Fibroblast of mammary gland (primary cell): ENCODE results near the gene HPCAL1.

ENCODE experiments used
- DNase-seq: peaks from one replicate; pipeline ENCODE4 v3.0.0-alpha.2; 2010; ENCODE audit warnings: low read depth
- H3K4me3 ChIP-seq: 2 replicates; pipeline ENCODE4 v1.5.1; 2011; ENCODE audit warnings: low read depth, mild to moderate bottlenecking, low read length, moderate library complexity; ENCODE audit not compliant: control insufficient read depth
- CTCF ChIP-seq: conservative IDR thresholded peaks from 2 replicates; pipeline ENCODE4 v1.5.1; 2011; ENCODE audit warnings: low read depth, low read length, inconsistent platforms; ENCODE audit not compliant: control insufficient read depth, insufficient read depth

The HPCAL1 gene

DNA sequence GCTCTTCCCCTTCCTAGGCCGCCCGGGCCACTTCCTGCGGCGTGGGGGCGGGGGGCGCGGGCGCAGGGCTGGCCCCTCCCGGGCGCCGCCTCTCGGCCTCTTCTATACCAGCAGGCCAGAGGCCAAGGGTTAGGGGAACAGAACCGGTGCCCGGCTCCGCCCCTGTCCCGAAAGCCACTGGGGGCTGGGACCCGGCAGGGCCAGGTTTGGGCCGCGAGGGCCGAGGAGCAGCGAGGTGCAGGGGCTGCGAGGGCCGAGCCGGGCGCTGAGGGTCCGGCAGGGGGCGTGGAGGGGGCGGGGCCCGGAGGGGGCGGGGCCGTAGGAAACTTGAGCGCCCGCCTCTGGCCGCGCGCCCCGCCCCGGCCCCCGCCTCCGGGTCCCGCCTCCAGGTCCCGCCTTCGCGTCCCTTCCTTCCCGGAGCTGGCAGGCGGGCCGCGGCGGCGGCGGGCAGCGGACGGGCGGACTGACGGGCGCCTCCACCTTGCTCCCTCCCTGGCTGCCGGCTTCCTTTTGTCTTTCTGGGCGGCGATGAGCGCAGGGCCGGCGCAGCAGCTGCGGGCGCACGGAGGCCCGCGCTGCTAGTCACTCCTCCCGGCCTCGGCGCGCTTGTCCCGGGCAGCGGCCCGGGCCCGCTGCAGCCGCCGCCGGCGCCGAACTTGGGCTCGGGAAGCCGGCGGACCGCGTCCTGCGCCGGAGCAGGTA, at the start of gene HPCAL1:
HPCAL1 (plus strand) TSS at position 426 of the 702 bp plus-strand sequence. CDS start 116,854 bp downstream, outside the sequence.
- no peak for TF ChIP-seq CTCF
- DNase-seq: peak; percentile 67
- H3K4me3 ChIP-seq: peak within 1 kb of the TSS; percentile 76

- TF ChIP-seq CTCF: no peak
- DNase-seq: no peak
- H3K4me3 ChIP-seq: no peak overlapping the region
These were observed 48.9 kb upstream of the HPCAL1 start for GRCh38 chr2:10253596-10254372.

GRCh38 chr2:10254373-10255188, 48.1 kb upstream of the HPCAL1 start:
- TF ChIP-seq CTCF: no peak
- H3K4me3 ChIP-seq: no peak overlapping the region

DNA sequence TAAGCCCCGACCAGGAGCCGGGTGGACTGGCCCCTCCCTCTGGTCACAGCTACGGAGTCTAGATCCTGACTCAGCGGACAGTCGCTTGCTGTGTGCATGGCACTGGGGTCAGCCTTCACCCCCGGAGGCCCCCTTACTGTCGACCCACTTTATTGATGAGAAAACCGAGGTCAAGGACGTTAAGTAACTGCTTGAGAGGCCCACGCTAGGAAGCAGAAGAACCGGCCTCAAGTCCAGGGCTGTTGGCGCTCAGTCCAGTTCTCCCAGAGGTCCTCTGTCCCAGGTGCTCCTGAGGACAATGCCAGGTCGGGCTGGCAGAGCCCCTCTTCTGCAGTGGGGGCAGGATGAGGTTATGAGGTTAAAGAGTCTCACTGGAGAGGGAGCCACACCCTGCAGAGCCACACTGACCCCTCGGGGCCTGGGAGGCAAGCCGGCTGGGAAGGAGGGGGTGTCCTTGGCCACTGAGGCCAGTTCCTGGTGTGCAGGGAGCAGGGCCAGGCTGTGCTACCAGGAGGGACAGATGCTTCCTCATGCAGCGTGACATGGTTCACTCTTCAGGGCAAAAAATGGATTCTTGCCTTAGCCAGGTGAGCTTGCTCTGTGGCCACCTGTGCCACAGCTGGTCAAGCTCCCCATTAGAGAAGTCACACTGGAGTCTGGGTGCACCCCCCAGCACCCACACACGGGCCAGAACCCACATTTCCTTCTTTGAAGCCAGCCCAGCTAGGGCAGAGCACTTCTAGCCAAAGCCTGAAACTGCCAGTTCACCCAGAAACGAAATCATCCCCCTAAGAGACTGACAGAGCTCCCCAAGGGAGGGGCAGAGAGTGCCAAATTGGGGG, 47.3 kb upstream of the HPCAL1 start:
- TF ChIP-seq CTCF: no peak
- H3K4me3 ChIP-seq: no peak overlapping the region
- no peak for DNase-seq

More at GRCh38 chr2:10254373-10255188, 48.1 kb upstream of the HPCAL1 start:
- peak; percentile 50 for DNase-seq

DNA sequence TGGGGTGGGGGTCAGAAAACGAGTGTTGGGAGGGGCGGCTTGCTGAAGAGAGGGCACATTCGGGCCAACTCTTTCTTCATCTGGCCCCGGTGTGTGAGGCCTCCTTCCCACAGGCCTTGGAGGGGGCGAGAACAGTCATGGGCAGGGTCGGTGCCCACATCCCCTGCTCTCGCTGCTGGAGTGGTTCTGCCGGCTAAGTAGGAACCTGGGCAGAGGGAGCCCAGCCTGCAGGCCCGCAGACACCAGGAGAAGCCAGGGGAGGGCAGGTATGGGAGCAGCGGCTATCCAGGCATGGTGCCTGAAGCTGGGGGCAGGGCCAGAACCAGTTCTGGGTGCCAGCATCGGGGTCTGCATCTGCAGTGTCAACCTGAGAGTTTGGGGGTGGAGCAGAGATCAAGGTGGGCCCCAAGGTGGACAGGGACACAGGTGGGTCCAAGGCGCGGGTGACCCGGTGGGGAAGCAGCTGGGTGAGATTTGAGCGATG, 46.6 kb upstream of the HPCAL1 start:
- DNase-seq: no peak
- TF ChIP-seq CTCF: no peak
- H3K4me3 ChIP-seq: no peak overlapping the region
